ENCODE data around the gene IL4.

The IL4 gene

DNA sequence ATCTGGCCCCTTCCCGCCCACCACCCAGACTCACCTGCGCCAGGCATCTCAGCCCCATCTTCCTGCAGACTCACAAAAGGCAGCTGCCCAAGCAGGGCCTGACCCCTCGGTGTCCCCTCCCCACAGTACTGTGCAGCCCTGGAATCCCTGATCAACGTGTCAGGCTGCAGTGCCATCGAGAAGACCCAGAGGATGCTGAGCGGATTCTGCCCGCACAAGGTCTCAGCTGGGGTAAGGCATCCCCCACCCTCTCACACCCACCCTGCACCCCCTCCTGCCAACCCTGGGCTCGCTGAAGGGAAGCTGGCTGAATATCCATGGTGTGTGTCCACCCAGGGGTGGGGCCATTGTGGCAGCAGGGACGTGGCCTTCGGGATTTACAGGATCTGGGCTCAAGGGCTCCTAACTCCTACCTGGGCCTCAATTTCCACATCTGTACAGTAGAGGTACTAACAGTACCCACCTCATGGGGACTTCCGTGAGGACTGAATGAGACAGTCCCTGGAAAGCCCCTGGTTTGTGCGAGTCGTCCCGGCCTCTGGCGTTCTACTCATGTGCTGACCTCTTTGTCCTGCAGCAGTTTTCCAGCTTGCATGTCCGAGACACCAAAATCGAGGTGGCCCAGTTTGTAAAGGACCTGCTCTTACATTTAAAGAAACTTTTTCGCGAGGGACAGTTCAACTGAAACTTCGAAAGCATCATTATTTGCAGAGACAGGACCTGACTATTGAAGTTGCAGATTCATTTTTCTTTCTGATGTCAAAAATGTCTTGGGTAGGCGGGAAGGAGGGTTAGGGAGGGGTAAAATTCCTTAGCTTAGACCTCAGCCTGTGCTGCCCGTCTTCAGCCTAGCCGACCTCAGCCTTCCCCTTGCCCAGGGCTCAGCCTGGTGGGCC, 13.9 kb upstream of the IL4 start:
- no peaks in the 10 kb centered on the region for H3K4me1 ChIP-seq (ENCODE audit: control insufficient read depth, insufficient read depth, low read length)
- no peak overlapping the region for H3K27ac ChIP-seq (ENCODE audit: extremely low read depth, low read depth, low read length)
- ChIA-PET CTCF (no interaction called here), POLR2A (no interaction called here)
- H3K4me3 ChIP-seq (ENCODE audit: low read depth, low read length): no peak overlapping the region
- no peaks in the 10 kb centered on the region for H3K9me3 ChIP-seq (ENCODE audit: control insufficient read depth, insufficient read depth, low read depth, low read length)
- H3K36me3 ChIP-seq (ENCODE audit: control insufficient read depth in 2 of 2, insufficient read depth in 1 of 2, low read length in 2 of 2): no peaks in the 10 kb centered on the region
- no peak for TF ChIP-seq ZNF214 (tag by site-specific recombination; IDR thresholded peaks at IDR 0.05; ENCODE audit: borderline replicate concordance)
- TF ChIP-seq ZNF768 (tag by site-specific recombination; IDR thresholded peaks at IDR 0.05): no peak
- TF ChIP-seq GLIS2 (tag by site-specific recombination; IDR thresholded peaks at IDR 0.05): no peak
- TF ChIP-seq TCF7L2 (IDR thresholded peaks at IDR 0.05; ENCODE audit: borderline replicate concordance, low read depth, low read length): no peak
- TF ChIP-seq ZNF76 (tag by site-specific recombination; IDR thresholded peaks at IDR 0.05; ENCODE audit: borderline replicate concordance, low read depth): no peak
- no peak for TF ChIP-seq ZBTB1 (tag by site-specific recombination; IDR thresholded peaks at IDR 0.05)
- TF ChIP-seq EGR2 (tag by site-specific recombination; IDR thresholded peaks at IDR 0.05; ENCODE audit: low read depth): no peak
- TF ChIP-seq, protein P1, sequence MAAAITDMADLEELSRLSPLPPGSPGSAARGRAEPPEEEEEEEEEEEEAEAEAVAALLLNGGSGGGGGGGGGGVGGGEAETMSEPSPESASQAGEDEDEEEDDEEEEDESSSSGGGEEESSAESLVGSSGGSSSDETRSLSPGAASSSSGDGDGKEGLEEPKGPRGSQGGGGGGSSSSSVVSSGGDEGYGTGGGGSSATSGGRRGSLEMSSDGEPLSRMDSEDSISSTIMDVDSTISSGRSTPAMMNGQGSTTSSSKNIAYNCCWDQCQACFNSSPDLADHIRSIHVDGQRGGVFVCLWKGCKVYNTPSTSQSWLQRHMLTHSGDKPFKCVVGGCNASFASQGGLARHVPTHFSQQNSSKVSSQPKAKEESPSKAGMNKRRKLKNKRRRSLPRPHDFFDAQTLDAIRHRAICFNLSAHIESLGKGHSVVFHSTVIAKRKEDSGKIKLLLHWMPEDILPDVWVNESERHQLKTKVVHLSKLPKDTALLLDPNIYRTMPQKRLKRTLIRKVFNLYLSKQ (tag by site-specific recombination; IDR thresholded peaks at IDR 0.05; ENCODE audit: borderline replicate concordance): no peak

- CTCF ChIA-PET: interaction anchor here (0.6 kb wide), 1 partner anchor 134 kb away, joined by 4 read pairs; no protein-coding TSS in a partner anchor
Observed at GRCh38 chr5:132661231-132662003, 12.4 kb upstream of the IL4 start.

More at GRCh38 chr5:132661231-132662003, 12.4 kb upstream of the IL4 start:
- TF ChIP-seq INSM2 (tag by site-specific recombination; IDR thresholded peaks at IDR 0.05): no peak
- TF ChIP-seq ZFHX2 (tag by site-specific recombination; conservative IDR thresholded peaks at IDR 0.05): peak; percentile 76
- peak; percentile 70 for TF ChIP-seq EGR2 (tag by site-specific recombination; IDR thresholded peaks at IDR 0.05; ENCODE audit: low read depth)
- TF ChIP-seq ZNF707 (tag by site-specific recombination; IDR thresholded peaks at IDR 0.05): no peak
- TF ChIP-seq ZSCAN18 (tag by site-specific recombination; IDR thresholded peaks at IDR 0.05): no peak
- TF ChIP-seq REST (tag by site-specific recombination; IDR thresholded peaks at IDR 0.05): no peak
- POLR2A ChIA-PET: no interaction called here
- Histone ChIP-seq H3K4me3 (ENCODE audit: low read depth, low read length) (no peak overlapping the region), H3K27ac (ENCODE audit: extremely low read depth, low read depth, low read length) (no peak overlapping the region), H3K4me1 (ENCODE audit: control insufficient read depth, insufficient read depth, low read length) (no peaks in the 10 kb centered on the region), H3K36me3 (ENCODE audit: control insufficient read depth in 2 of 2, insufficient read depth in 1 of 2, low read length in 2 of 2) (no peaks in the 10 kb centered on the region), H3K9me3 (ENCODE audit: control insufficient read depth, insufficient read depth, low read depth, low read length) (no peaks in the 10 kb centered on the region)
